DND-41 (cell line): ENCODE measurements around the gene FAHD2B.
"Not testable (repeated sequence)": the region's sequence is repeated elsewhere in the genome, so short reads cannot be mapped to it uniquely, and the experiment has no call there.

Source experiments
- CTCF ChIP-seq: IDR thresholded peaks from 2 replicates; pipeline ENCODE4 v1.5.1; 2012; ENCODE audit warnings: borderline replicate concordance, low read length, moderate library complexity, mild to moderate bottlenecking; ENCODE audit not compliant: poor library complexity, severe bottlenecking; ENCODE audit errors: extremely low read depth
- EZH2 ChIP-seq: IDR thresholded peaks from 3 replicates; pipeline ENCODE4 v1.6.1; 2012; ENCODE audit warnings: borderline replicate concordance, low read depth, mild to moderate bottlenecking, moderate library complexity, low read length, inconsistent platforms; ENCODE audit not compliant: severe bottlenecking

- TF ChIP-seq CTCF, EZH2: not testable (repeated sequence)
Observed at GRCh38 chr2:97106878-97107277, 12.2 kb upstream of the FAHD2B start.
